DND-41 (cell line): ENCODE measurements around the gene STXBP6.

ENCODE experiments used
- ATAC-seq: fragments of 200-7000 bp; cut with Tn5 transposase; 3 replicates; pipeline ENCODE4 v1.9.1; 2021; ENCODE audit warnings: low read depth; ENCODE audit not compliant: insufficient read depth
- DNase-seq: peaks from one replicate; pipeline ENCODE4 v3.0.0-alpha.2; 2020
- H2AFZ ChIP-seq: 2 replicates; pipeline ENCODE4 v1.6.0; 2012; ENCODE audit warnings: low read depth, low read length
- H3K27ac ChIP-seq: 2 replicates; pipeline ENCODE4 v1.5.1; 2012; ENCODE audit warnings: low read length, inconsistent platforms
- H3K27me3 ChIP-seq: fragments of 200-600 bp; sonication (generic); 2 replicates; pipeline ENCODE4 v1.6.0; 2012; ENCODE audit warnings: low read length, mild to moderate bottlenecking, inconsistent platforms; ENCODE audit not compliant: insufficient read depth, poor library complexity
- H3K36me3 ChIP-seq: 2 replicates; pipeline ENCODE4 v1.5.1; 2012; ENCODE audit warnings: low read length, inconsistent platforms; ENCODE audit not compliant: insufficient read depth
- H3K4me1 ChIP-seq: 2 replicates; pipeline ENCODE4 v1.5.1; 2012; ENCODE audit warnings: mild to moderate bottlenecking, low read length; ENCODE audit not compliant: insufficient read depth
- H3K4me2 ChIP-seq: 2 replicates; pipeline ENCODE4 v1.6.0; 2012; ENCODE audit warnings: mild to moderate bottlenecking, moderate library complexity, low read length, inconsistent platforms; ENCODE audit not compliant: insufficient read depth
- H3K4me3 ChIP-seq, 2 experiments: fragments of 200-600 bp in 1 of 2; shearing (Covaris generic) in 1 of 2; 2 replicates each; pipeline ENCODE4 v1.5.1; 2012 to 2016; ENCODE audit warnings: inconsistent platforms in 2 of 2, low read length in 2 of 2, mild to moderate bottlenecking in 2 of 2, low read depth in 1 of 2, moderate library complexity in 1 of 2
- H3K79me2 ChIP-seq: 2 replicates; pipeline ENCODE4 v1.6.0; 2012; ENCODE audit warnings: low read length, inconsistent platforms; ENCODE audit not compliant: insufficient read depth
- H3K9ac ChIP-seq: 2 replicates; pipeline ENCODE4 v1.6.0; 2012; ENCODE audit warnings: low read depth, mild to moderate bottlenecking, inconsistent platforms, low read length, moderate library complexity
- H3K9me3 ChIP-seq: 2 replicates; pipeline ENCODE4 v1.5.1; 2012; ENCODE audit warnings: low read length, moderate library complexity, mild to moderate bottlenecking, inconsistent platforms; ENCODE audit not compliant: insufficient read depth, severe bottlenecking
- H4K20me1 ChIP-seq: 2 replicates; pipeline ENCODE4 v1.6.0; 2012; ENCODE audit warnings: low read length; ENCODE audit not compliant: insufficient read depth
- EZH2 ChIP-seq: IDR thresholded peaks from 3 replicates; pipeline ENCODE4 v1.6.1; 2012; ENCODE audit warnings: borderline replicate concordance, low read depth, mild to moderate bottlenecking, moderate library complexity, low read length, inconsistent platforms; ENCODE audit not compliant: severe bottlenecking
- TF ChIP-seq, protein P1 (sequence below): IDR thresholded peaks from 2 replicates; pipeline ENCODE4 v1.5.1; 2012; ENCODE audit warnings: borderline replicate concordance, low read length, moderate library complexity, mild to moderate bottlenecking; ENCODE audit not compliant: poor library complexity, severe bottlenecking; ENCODE audit errors: extremely low read depth

STXBP6 gene

DNA sequence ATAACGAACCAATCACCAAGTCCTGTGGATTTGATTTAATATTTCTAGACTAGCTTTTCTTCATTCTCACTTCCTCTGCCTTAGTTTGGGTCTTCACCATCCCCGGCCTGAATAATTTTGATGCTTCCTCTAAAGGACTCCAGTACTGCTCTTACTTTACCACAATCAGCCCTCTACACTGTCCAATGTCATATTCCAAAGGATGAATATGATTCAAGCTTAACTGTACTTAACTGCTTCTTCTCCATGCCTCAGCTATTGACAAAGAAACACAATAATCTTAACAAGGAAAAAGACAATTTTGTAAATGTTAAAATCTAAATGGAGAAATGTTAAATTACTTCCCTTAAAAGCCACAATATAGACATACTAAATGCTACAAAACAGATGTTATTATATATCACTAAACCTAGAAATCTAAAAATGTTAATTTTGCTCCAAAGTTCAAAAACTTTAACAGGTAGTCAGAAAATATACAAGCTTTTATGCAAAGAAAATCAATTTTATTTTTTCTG, 70.2 kb downstream of the STXBP6 start:
- DNase-seq (no peak), ATAC-seq (no peak)
- Histone ChIP-seq H3K4me2 (no peak overlapping the region), H4K20me1 (no peaks in the 10 kb centered on the region), H3K79me2 (no peaks in the 10 kb centered on the region), H3K9ac (no peak overlapping the region), H3K36me3 (no peaks in the 10 kb centered on the region), H3K9me3 (no peaks in the 10 kb centered on the region), H3K4me1 (no peaks in the 10 kb centered on the region), H3K27ac (no peak overlapping the region), H3K4me3 (no peak overlapping the region), H2AFZ (no peak overlapping the region), H3K27me3 (peaks cover 5% of the 10 kb centered on the region)
- TF ChIP-seq, protein P1, sequence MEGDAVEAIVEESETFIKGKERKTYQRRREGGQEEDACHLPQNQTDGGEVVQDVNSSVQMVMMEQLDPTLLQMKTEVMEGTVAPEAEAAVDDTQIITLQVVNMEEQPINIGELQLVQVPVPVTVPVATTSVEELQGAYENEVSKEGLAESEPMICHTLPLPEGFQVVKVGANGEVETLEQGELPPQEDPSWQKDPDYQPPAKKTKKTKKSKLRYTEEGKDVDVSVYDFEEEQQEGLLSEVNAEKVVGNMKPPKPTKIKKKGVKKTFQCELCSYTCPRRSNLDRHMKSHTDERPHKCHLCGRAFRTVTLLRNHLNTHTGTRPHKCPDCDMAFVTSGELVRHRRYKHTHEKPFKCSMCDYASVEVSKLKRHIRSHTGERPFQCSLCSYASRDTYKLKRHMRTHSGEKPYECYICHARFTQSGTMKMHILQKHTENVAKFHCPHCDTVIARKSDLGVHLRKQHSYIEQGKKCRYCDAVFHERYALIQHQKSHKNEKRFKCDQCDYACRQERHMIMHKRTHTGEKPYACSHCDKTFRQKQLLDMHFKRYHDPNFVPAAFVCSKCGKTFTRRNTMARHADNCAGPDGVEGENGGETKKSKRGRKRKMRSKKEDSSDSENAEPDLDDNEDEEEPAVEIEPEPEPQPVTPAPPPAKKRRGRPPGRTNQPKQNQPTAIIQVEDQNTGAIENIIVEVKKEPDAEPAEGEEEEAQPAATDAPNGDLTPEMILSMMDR = no peak
- TF ChIP-seq EZH2 = no peak

DNA sequence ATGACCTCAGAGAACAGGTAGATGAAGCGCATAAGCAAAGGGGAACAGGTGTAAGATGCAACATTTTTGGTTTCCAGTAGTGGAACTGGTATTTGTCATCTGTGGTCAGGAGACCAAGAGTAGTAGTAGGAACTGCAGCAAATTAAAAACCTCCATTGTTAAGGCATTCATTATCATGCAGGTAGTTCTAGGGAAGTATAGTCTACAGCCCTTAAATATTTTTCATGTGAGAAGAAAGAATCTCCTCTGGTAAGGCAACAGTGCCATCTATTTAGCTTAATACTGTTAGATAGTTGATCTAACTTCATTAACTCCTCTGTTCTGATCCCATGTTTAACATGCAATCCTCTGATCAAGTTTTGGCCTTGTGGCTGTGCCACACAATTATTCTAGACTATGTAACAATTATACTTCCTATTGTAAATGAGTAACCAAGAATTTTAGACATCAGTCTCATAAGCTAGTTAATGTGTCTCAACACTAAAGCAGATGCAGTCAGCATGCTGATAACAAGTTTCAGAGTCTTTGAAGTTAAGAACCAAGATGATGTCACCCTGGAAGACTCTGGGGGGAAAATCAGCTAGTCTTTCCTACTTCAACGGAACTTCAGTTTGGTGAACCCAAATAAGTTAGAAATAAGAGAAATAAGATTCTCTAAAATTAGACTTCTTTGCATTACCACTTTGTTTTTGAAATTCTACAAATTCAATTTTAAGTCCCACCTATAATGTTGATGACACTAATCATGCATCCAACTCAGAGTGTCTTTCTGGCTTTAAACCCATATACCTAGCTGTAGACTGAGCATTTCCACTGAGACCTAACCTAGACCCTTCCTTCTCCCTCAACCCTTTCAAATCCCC, 70.9 kb downstream of the STXBP6 start:
- Histone ChIP-seq H3K4me3 (no peak overlapping the region), H2AFZ (no peak overlapping the region), H4K20me1 (no peaks in the 10 kb centered on the region), H3K9ac (no peak overlapping the region), H3K4me1 (no peaks in the 10 kb centered on the region), H3K27ac (no peak overlapping the region), H3K27me3 (peaks cover 5% of the 10 kb centered on the region), H3K36me3 (no peaks in the 10 kb centered on the region), H3K9me3 (no peaks in the 10 kb centered on the region), H3K4me2 (no peak overlapping the region), H3K79me2 (no peaks in the 10 kb centered on the region)
- TF ChIP-seq, protein P1 = no peak
- TF ChIP-seq EZH2 = no peak
- ATAC-seq (no peak), DNase-seq (no peak)

DNA sequence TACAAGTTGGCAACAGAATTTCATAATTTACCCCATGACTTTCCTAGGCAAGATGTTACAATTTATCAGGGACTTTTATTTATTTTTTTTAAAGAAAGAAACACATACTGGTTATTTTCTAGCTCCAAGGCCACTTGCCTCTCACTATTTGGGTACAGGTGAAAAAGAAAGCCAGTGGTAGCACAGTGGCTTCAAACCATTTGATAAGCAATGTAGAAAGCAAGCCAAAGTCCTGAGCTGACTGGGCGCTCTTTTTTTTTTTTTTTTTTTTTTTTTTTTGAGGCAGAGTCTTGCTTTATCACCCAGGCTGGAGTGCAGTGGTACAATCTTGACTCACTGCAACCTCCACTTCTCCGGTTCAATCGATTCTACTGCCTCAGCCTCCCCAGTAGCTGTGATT, 73.3 kb downstream of the STXBP6 start:
- Histone ChIP-seq H3K4me2 (no peak overlapping the region), H3K9ac (no peak overlapping the region), H2AFZ (no peak overlapping the region), H3K27ac (no peak overlapping the region), H3K36me3 (no peaks in the 10 kb centered on the region), H4K20me1 (no peaks in the 10 kb centered on the region), H3K79me2 (no peaks in the 10 kb centered on the region), H3K4me3 (no peak overlapping the region), H3K4me1 (no peaks in the 10 kb centered on the region), H3K27me3 (peaks cover 5% of the 10 kb centered on the region), H3K9me3 (no peaks in the 10 kb centered on the region)
- TF ChIP-seq, protein P1 = no peak
- no peak for TF ChIP-seq EZH2
- ATAC-seq = no peak
- no peak for DNase-seq
